HEK293T (cell line): ENCODE results near the gene EIF1AD.

Experiments
- BHLHE40 ChIP-seq: fragments of 450-650 bp; IDR thresholded peaks from 2 replicates; pipeline ENCODE4 v1.6.1; 2016; ENCODE audit warnings: mild to moderate bottlenecking, moderate library complexity, borderline replicate concordance
- CTBP1 ChIP-seq: fragments of 450-650 bp; IDR thresholded peaks from 2 replicates; pipeline ENCODE4 v1.6.1; 2016; ENCODE audit warnings: borderline replicate concordance
- ELF4 ChIP-seq: fragments of 450-650 bp; IDR thresholded peaks from 2 replicates; pipeline ENCODE4 v1.6.1; 2017; ENCODE audit warnings: antibody characterized with exemption
- FOXA1 ChIP-seq: fragments of 450-650 bp; IDR thresholded peaks from 2 replicates; pipeline ENCODE4 v1.6.1; 2016; ENCODE audit warnings: mild to moderate bottlenecking
- FOXM1 ChIP-seq: fragments of 450-650 bp; IDR thresholded peaks from 2 replicates; pipeline ENCODE4 v1.6.1; 2017; ENCODE audit warnings: mild to moderate bottlenecking, borderline replicate concordance
- HDGF ChIP-seq: fragments of 450-650 bp; IDR thresholded peaks from 2 replicates; pipeline ENCODE4 v1.6.1; 2017; ENCODE audit warnings: antibody characterized with exemption, borderline replicate concordance
- L3MBTL2 ChIP-seq: fragments of 450-650 bp; conservative IDR thresholded peaks from 2 replicates; pipeline ENCODE4 v1.6.1; 2016; ENCODE audit warnings: mild to moderate bottlenecking
- PKNOX1 ChIP-seq: fragments of 450-650 bp; IDR thresholded peaks from 2 replicates; pipeline ENCODE4 v1.6.1; 2016
- SP1 ChIP-seq: fragments of 450-650 bp; IDR thresholded peaks from 2 replicates; pipeline ENCODE4 v1.6.1; 2017
- TARDBP ChIP-seq: fragments of 450-650 bp; IDR thresholded peaks from 2 replicates; pipeline ENCODE4 v1.6.1; 2016
- ZNF384 ChIP-seq: fragments of 450-650 bp; IDR thresholded peaks from 2 replicates; pipeline ENCODE4 v1.6.1; 2016

- no peak for TF ChIP-seq BHLHE40
- no peak for TF ChIP-seq ELF4
- TF ChIP-seq FOXM1: no peak
- TF ChIP-seq HDGF: no peak
- TF ChIP-seq L3MBTL2: no peak
- no peak for TF ChIP-seq ZNF384
- TF ChIP-seq PKNOX1: no peak
- TF ChIP-seq CTBP1: no peak
- TF ChIP-seq SP1: no peak
- TF ChIP-seq FOXA1: no peak
- TF ChIP-seq TARDBP: no peak
These were observed 47.2 kb downstream of the EIF1AD start for GRCh38 chr11:65954771-65955170.
